Prostate gland (tissue), 2 donors: ENCODE results near the gene REG4. TPM values are rescaled to one million over a fixed set of nuclear protein-coding genes. Genes with fewer than 3 reads are reported as not detected.
A peak's percentile ranks its signal among the peaks of the same experiment; 100 is the strongest.

Source experiments
- DNase-seq: peaks from one replicate; pipeline ENCODE4 v3.0.0-alpha.2; 2019; ENCODE audit warnings: low spot score
- H3K27ac ChIP-seq, 2 donors: fragments of 200-600 bp; sonication (generic); 2 replicates each; pipeline ENCODE4 v1.5.1; 2017 to 2019
- H3K27me3 ChIP-seq: fragments of 200-600 bp; sonication (generic); replicated peaks from 2 replicates; pipeline ENCODE4 v1.5.1; 2019; ENCODE audit not compliant: insufficient read depth
- H3K36me3 ChIP-seq, 2 donors: fragments of 200-600 bp; sonication (generic); 1 replicate in 1 of 2; 2 replicates in 1 of 2; pipeline versions ENCODE4 v1.5.1 to v1.8.1; 2017 to 2019
- H3K4me1 ChIP-seq: fragments of 200-600 bp; sonication (generic); replicated peaks from 2 replicates; pipeline ENCODE4 v1.5.1; 2019
- H3K4me3 ChIP-seq, 2 donors: fragments of 200-600 bp; sonication (generic); 2 replicates each; pipeline ENCODE4 v1.5.1; 2017 to 2019
- H3K9me3 ChIP-seq: fragments of 200-600 bp; sonication (generic); 2 replicates; pipeline ENCODE4 v1.5.1; 2017
- POLR2A ChIP-seq: fragments of 450-650 bp; IDR thresholded peaks from one replicate; pipeline ENCODE4 v1.6.1; 2016; ENCODE audit warnings: antibody characterized with exemption, mild to moderate bottlenecking
- POLR2AphosphoS5 ChIP-seq: sonication (generic); formaldehyde crosslinking; IDR thresholded peaks from one replicate; pipeline ENCODE4 v1.6.1; 2017; ENCODE audit warnings: antibody characterized with exemption
- WGBS: methylation state at CpG from one replicate; pipeline ENCODE4 v1.1.5; 2018; 5-methylcytosine and 5-hydroxymethylcytosine counted together
- intact Hi-C: fragments of 100-400 bp; cut with DNase I; formaldehyde crosslinking; loops from one replicate; pipeline ENCODE4 v1.14.2; 2022
- total RNA-seq, 2 donors: library from RNA; depleted of rRNA; stranded (reverse); fragments of >200 nt; gene quantifications; one replicate each; pipeline ENCODE4 v1.1.0, GENCODE V29; 2016
- TF ChIP-seq, protein P1 (sequence below), 4 experiments: fragments of 200-600 bp in 2 of 4; fragments of 450-650 bp in 2 of 4; sonication (generic) in 2 of 4; IDR thresholded peaks; 1 replicate in 3 of 4; 2 replicates in 1 of 4; pipeline ENCODE4 v1.5.1; 2016 to 2019; ENCODE audit warnings: antibody characterized with exemption in 4 of 4, mild to moderate bottlenecking in 2 of 4, moderate library complexity in 2 of 4

The REG4 gene
- total RNA-seq, 2 donors from 2014 or later, result 0.62 to 2.0 TPM

DNA sequence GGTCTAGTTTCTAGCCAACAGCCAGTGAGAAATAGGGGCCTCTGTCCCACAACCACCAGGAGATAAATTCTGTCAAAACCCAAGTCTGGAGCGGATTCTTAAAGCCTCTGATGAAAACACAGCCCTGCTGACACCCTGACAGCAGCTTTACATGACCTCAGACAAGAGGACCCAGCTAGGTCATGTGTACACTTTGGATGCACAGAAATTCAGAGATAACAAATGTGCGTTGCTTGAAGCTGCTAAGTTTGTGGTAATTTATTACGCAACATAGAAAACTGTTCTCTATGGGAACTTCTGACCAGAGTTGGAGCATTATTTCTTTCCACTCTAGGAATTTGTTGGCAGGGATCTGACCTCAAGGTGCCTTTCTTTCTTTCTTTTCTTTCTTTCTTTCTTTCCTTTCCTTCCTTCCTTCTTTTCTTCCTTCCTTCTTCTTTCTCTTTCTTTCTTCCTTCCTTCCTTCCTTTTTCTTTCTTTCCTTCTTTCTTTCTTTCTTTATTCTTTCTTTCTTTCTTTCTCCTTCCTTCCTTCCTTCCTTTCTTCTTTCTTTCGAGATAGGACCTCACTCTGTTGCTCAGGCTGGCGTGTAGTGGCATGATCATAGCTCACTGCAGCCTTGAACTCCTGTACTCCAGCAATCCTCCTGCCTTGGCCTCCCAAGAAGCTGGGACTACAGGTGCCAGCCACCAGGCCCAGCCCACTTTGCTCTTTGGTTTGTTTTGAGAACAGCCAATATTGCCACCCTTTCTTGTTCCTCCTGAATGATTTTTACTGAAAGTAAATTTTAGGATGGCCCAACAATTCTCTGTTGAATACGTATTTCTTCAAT lies 27.7 kb downstream of the REG4 start:
- intact Hi-C loops, result no loop called here
- no peaks in the 10 kb centered on the region for H3K4me1 ChIP-seq
- no peaks in the 10 kb centered on the region for H3K27me3 ChIP-seq
- H3K4me3 ChIP-seq, result no peak overlapping the region
- no peak for DNase-seq
- H3K27ac ChIP-seq, result peak overlapping the region in 1 of 2 donors; percentile 50
- no peak for TF ChIP-seq POLR2A
- TF ChIP-seq, protein P1, sequence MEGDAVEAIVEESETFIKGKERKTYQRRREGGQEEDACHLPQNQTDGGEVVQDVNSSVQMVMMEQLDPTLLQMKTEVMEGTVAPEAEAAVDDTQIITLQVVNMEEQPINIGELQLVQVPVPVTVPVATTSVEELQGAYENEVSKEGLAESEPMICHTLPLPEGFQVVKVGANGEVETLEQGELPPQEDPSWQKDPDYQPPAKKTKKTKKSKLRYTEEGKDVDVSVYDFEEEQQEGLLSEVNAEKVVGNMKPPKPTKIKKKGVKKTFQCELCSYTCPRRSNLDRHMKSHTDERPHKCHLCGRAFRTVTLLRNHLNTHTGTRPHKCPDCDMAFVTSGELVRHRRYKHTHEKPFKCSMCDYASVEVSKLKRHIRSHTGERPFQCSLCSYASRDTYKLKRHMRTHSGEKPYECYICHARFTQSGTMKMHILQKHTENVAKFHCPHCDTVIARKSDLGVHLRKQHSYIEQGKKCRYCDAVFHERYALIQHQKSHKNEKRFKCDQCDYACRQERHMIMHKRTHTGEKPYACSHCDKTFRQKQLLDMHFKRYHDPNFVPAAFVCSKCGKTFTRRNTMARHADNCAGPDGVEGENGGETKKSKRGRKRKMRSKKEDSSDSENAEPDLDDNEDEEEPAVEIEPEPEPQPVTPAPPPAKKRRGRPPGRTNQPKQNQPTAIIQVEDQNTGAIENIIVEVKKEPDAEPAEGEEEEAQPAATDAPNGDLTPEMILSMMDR (IDR thresholded peaks at IDR 0.05), result no peak
- no peak for TF ChIP-seq POLR2AphosphoS5
- WGBS, result 82% methylated on average over 6 of the region's 6 CpGs
- no peaks in the 10 kb centered on the region for H3K9me3 ChIP-seq
- H3K36me3 ChIP-seq, result no peaks in the 10 kb centered on the region

GRCh38 chr1:119782631-119783325 lies 28.5 kb downstream of the REG4 start:
- no peaks in the 10 kb centered on the region for H3K4me1 ChIP-seq
- 56% methylated on average over 7 of the region's 7 CpGs for WGBS
- intact Hi-C loops, result no loop called here
- H3K27ac ChIP-seq, result peak overlapping the region in 1 of 2 donors; percentile 50
- DNase-seq, result no peak
- H3K36me3 ChIP-seq, result no peaks in the 10 kb centered on the region
- H3K4me3 ChIP-seq, result no peak overlapping the region
- H3K27me3 ChIP-seq, result no peaks in the 10 kb centered on the region
- no peaks in the 10 kb centered on the region for H3K9me3 ChIP-seq
- TF ChIP-seq, protein P1 (IDR thresholded peaks at IDR 0.05), result no peak
- TF ChIP-seq POLR2AphosphoS5, result no peak
- no peak for TF ChIP-seq POLR2A

DNA sequence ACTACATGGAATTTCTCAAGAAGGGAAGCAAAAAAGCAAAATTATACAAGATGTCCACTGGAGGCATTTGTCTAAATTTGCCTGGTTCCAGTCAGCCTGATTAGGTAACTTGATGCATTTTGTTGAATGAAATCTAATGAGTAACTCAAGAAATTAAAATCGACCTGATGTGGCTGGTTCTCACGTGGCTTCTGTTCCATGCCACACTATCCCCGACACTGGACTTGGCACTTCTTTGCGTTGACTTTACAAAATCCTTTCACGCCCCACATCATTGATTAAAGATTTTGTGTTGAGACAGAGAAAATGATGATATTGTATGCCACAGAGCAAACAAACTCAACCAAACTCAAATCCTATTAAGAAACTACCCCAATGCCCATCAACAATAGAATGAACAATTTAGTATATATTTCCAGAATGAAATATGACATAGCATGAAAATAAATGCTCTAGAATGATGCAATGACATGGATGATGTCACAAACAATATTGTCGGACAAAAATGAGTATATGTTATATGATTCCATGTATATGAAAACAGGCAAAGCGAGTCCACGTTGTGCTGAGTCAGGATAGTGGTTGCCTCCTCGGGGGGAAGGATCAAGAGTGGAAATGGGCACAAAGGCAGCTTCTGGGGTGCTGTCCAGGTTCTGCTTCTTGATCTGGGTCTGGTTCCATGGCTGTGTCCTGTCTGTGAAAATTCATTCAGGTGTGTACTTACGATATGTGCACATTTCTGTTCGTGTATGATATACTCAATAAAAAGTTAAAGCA lies 29.6 kb downstream of the REG4 start:
- DNase-seq, result no peak
- H3K4me3 ChIP-seq, result no peak overlapping the region
- H3K36me3 ChIP-seq, result no peaks in the 10 kb centered on the region
- H3K27ac ChIP-seq, result no peak overlapping the region
- WGBS, result 93% methylated on average over 11 of the region's 11 CpGs
- TF ChIP-seq POLR2A (no peak), POLR2AphosphoS5 (no peak)
- TF ChIP-seq, protein P1 (IDR thresholded peaks at IDR 0.05), result no peak
- no peaks in the 10 kb centered on the region for H3K9me3 ChIP-seq
- H3K4me1 ChIP-seq, result no peaks in the 10 kb centered on the region
- intact Hi-C loops, result no loop called here
- H3K27me3 ChIP-seq, result no peaks in the 10 kb centered on the region

- H3K4me1 ChIP-seq, result no peaks in the 10 kb centered on the region
- no peaks in the 10 kb centered on the region for H3K36me3 ChIP-seq
- H3K27ac ChIP-seq, result peak overlapping the region; percentile 56 to 66
- H3K27me3 ChIP-seq, result no peaks in the 10 kb centered on the region
- 12% methylated on average over 5 of the region's 5 CpGs for WGBS
- no peak overlapping the region for H3K4me3 ChIP-seq
- no peaks in the 10 kb centered on the region for H3K9me3 ChIP-seq
- intact Hi-C loops, result no loop called here
- peak; percentile 75 for DNase-seq
- TF ChIP-seq POLR2AphosphoS5, result peak; percentile 87
- TF ChIP-seq, protein P1 (IDR thresholded peaks at IDR 0.05), result no peak
Measured at GRCh38 chr1:119779869-119780356, 31.3 kb downstream of the REG4 start.
